ENCODE measurements around the gene PRKCG.
A peak's percentile ranks its signal among the peaks of the same experiment; 100 is the strongest.

Gene PRKCG

DNA sequence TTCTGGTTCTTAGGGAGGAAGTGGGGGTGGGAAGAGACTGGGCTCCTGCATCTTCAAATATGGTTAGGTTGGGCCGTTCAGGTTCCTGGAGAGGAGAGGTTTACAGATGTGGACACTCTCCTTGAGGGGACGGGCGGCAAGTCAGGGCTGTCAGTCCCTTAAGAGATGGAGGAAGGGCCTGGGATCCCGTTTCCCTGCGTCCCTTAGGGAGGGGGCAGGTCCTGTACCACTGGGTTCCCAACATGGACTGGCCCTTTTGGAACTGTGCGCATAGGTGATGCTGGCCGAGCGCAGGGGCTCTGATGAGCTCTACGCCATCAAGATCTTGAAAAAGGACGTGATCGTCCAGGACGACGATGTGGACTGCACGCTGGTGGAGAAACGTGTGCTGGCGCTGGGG, 16.2 kb downstream of the PRKCG start:
- DNase-seq (ENCODE audit: low read depth in 3 of 3), result no peak

DNA sequence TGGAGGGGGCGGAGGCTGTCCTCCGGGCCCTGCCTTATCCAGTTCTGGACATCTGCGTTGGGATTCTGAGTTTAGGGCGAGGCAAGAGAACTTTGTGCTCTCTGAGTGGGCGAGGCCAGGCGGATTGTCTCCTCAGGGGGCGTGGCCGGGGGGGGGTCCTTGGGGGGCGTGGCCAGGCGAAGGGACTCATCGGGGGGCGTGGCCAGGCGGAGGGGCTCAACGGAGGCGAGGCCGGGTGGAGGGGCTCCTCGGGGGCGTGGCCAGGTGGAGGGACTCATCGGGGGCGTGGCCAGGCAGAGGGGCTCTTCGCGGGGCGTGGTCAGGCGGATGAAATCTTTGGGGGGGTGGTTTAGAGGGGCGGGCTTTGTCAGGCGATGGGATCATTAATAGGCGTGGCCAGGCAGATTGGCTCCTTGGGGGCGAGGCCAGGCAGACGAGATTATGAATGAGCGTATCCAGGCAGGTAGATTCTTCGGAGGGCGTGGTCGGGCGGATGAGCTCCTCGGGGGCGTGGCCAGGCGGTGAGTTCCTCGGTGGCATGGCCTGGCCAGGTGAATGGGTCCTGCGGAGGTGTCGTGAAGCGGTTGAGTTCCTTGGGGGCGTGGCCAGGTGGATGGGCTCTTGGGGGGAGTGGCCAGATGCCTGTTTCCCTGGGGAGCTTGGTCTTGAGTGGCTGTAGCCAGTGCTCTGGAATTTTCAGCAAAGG, 16.8 kb downstream of the PRKCG start:
- no peak for DNase-seq (ENCODE audit: low read depth in 3 of 3)

- DNase-seq (ENCODE audit: low read depth in 3 of 3), result no peak
Observed at GRCh38 chr19:53900191-53900860, 18.3 kb downstream of the PRKCG start.

DNA sequence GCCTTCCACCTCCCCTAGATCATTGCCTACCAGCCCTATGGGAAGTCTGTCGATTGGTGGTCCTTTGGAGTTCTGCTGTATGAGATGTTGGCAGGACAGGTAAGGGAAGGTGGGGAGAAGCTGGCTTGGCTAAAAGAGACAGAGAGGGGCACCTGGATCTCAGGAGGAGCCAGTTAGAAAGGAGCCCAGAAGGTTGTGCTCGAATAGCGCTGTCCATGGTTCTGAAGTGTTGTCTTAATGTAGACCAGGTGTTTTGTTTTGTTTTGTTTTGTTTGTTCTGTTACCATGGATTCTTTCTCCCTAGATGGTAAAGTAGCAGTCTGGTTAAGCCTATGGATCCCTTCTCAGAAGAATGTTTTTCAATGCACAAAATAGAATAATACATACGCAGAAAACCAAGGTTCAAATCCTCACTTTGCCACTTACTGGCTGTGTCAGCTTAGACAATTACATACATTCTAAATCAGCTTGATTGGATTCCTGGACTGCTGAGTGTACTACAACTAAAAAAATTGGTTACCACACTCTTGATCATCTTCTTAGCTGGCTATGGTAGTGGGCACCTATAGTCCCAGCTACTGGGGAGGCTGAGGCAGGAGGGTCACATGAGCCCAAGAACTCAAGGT, 21.2 kb downstream of the PRKCG start:
- no peak for DNase-seq (ENCODE audit: low read depth in 3 of 3)

GRCh38 chr19:53904909-53905308, 22.9 kb downstream of the PRKCG start:
- no peak for DNase-seq (ENCODE audit: low read depth in 3 of 3)

GRCh38 chr19:53905787-53906186, 23.8 kb downstream of the PRKCG start:
- DNase-seq (ENCODE audit: low read depth in 3 of 3), result no peak

GRCh38 chr19:53906211-53907192, 24.5 kb downstream of the PRKCG start:
- peak; percentile 46 to 57 (median 47) for DNase-seq (ENCODE audit: low read depth in 3 of 3)

DNA sequence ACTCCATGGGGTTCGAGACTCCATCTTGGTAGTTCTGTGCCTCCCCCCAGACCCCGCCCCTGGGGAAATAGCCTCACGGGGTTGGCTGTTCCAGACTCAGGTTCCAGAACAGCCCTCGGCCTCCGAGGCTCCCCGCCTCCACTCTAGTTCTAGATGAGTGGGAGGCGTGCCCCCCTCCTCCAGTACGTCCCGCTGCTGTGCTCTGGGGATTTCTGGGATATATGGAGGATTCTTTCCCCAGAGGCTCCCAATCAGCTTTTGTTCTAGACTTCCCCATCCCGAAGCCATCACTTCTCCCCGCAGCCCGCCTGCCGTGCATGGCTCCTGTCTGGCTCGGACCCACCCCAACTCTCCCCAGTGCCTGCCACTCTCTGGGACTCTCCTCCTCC, 25.2 kb downstream of the PRKCG start:
- no peak for DNase-seq (ENCODE audit: low read depth in 3 of 3)

DNA sequence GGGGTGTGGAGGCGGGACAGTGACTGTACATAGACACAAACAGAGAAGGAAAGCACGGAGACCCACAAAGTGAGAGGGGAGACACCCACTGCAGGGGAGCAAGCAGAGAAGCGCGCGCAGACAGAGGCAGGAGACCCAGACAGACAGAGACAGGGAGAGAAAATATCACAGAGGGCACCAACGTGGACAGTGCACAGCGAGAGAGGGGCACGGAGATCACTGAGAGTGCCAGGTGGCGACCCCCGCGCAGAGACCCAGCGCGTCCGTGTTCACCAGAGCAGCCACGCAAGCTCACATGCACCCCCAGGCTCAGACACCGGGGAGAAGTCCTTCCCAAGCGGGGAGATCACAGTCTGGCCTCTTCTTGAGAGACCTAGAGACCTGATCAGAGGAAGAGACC, 25.7 kb downstream of the PRKCG start:
- DNase-seq (ENCODE audit: low read depth in 3 of 3), result no peak

DNA sequence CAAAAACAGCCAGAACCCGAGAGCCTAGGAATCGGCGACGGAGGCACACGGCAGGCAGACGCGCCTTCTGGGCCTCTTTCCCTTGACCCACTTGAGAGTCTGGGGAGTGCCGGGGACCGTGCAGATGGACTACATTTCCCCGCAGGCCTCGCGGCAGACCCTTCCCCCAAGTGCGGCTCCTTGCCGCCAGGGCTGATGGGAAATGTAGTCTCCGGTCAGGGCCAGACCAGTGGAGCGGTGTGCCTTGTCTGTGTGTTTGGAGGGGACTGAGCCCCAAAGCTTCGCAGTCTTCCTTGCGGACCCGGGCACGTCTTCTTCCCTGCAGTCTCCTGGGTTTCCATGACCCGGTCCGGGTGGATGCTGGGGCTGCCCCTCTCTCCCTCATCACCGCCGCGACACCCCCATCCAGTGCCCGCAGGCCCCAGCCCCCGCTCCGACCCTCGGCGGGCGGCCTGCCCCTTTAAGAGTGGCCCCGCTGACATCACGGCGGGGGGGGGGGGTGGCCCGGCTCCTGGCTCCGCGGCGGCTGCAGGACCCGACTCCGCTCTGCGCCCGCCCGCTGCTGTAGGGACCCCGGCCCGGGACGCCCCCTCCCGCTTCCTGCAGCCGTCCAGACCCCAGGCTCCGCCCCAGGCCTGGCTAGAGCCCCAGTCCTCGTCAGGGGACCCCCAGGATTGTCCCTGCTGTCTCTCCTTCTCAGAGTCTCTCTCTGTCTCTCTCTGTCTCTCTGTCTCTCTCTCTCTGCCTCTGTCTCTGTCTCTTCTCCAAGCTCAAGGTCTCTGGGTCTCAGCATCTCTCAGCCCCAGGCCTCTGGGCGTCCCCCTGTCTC, 26.3 kb downstream of the PRKCG start:
- DNase-seq (ENCODE audit: low read depth in 3 of 3), result peak in 1 of 3 experiments; percentile 19

GRCh38 chr19:53908935-53909415, 27.0 kb downstream of the PRKCG start, which contains the start of gene CACNG7:
CACNG7 (plus strand) TSS chr19:53909278; CDS start chr19:53912832, 3,554 bp downstream.
- no peak for DNase-seq (ENCODE audit: low read depth in 3 of 3)

- DNase-seq (ENCODE audit: low read depth in 3 of 3), result no peak
Observed at GRCh38 chr19:53909471-53910169, 27.6 kb downstream of the PRKCG start.

- no peak for DNase-seq (ENCODE audit: low read depth in 3 of 3)
Observed at GRCh38 chr19:53910170-53910518, 28.1 kb downstream of the PRKCG start.

DNA sequence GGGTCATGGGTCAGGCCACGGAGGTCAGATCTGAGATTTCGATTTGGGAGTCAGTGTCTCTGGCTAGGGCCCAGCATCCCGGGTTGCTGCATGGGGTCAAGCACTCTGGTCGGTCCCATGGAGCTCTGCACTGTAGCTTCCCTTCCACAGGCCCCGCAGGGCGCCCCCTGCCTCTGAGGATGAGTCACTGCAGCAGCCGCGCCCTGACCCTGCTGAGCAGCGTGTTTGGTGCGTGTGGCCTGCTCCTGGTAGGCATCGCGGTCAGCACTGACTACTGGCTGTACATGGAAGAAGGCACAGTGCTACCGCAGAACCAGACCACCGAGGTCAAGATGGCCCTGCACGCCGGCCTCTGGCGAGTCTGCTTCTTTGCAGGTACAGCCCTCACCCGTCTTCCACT, 30.7 kb downstream of the PRKCG start:
- no peak for DNase-seq (ENCODE audit: low read depth in 3 of 3)

- no peak for DNase-seq (ENCODE audit: low read depth in 3 of 3)
Observed at GRCh38 chr19:53915000-53915399, 33.0 kb downstream of the PRKCG start.

- DNase-seq (ENCODE audit: low read depth in 3 of 3), result no peak
Observed at GRCh38 chr19:53916004-53916403, 34.0 kb downstream of the PRKCG start.

- DNase-seq (ENCODE audit: low read depth in 3 of 3), result no peak
Observed at GRCh38 chr19:53917356-53917755, 35.4 kb downstream of the PRKCG start.

DNA sequence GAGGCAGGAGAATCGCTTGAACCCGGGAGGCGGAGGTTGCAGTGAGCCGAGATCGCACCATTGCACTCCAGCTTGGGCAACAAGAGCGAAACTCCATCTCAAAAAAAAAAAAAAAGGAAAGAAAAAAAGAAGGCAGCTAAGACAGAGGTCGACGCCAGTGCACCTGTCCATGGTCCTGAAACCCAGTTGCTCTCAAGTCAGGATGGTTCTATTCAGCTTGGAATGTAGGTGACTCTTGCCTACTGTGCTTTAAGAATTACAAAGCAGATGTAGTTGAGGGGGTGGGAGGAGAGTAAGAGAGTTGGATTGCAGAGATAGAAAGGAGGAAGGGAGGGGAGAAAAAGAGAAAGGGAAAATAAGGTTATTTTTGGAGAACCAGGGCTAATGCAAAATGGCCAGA, 45.7 kb downstream of the PRKCG start:
- DNase-seq (ENCODE audit: low read depth in 3 of 3), result no peak

DNA sequence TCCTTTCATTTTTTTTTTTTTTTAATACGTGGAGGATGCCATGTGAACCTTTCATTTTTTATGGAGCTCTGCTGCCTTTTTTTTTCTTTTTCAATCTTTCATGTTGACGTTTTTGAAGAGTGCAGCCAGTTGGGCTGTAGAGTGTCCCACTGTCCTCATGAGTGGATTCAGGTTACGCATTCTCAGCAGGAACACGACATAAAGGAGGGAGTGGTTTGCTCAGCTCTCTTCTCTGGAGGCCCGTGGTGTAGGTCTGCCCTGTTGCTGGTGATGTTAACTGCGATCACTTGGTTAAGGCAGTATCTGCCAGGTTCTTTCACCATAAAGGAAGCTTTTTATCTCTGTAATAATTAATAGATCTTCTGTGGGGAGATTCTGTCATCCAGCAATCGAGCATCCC, 54.0 kb downstream of the PRKCG start:
- DNase-seq (ENCODE audit: low read depth in 3 of 3), result no peak

All from stimulated activated CD4-positive, alpha-beta T cell treated with anti-CD3 and anti-CD28 coated beads, TNF-alpha, amount 100 ng/mL, for 4 hours (primary cell).